ENCODE data around the gene SLC25A12.

SLC25A12 gene

GRCh38 chr2:171789956-171790355 is 104.1 kb downstream of the SLC25A12 start:
- H3K36me3 ChIP-seq (replicated peaks; ENCODE audit: low read depth, low read length): peaks cover 34% of the 10 kb centered on the region
- no peak overlapping the region for H3K9ac ChIP-seq (ENCODE audit: low read length)
- peaks cover 4% of the 10 kb centered on the region; the same call in 1 of the 2 replicates for H3K4me1 ChIP-seq (ENCODE audit: low read length)
- no peaks in the 10 kb centered on the region for H3K9me3 ChIP-seq (ENCODE audit: insufficient read depth, low read length)
- H3K79me2 ChIP-seq (ENCODE audit: low read length): no peaks in the 10 kb centered on the region
- no peak overlapping the region for H3K27ac ChIP-seq (ENCODE audit: low read length)
- no peaks in the 10 kb centered on the region for H4K20me1 ChIP-seq (ENCODE audit: insufficient read depth, low read length)
- no peak overlapping the region for H3K4me3 ChIP-seq (ENCODE audit: low read length)
- no peak for TF ChIP-seq EZH2phosphoT487 (IDR thresholded peaks at IDR 0.05; ENCODE audit: low read depth)
- H3K27me3 ChIP-seq (ENCODE audit: low read depth, low read length): no peaks in the 10 kb centered on the region
- H2AFZ ChIP-seq (ENCODE audit: low read depth, low read length): no peak overlapping the region
- H3K4me2 ChIP-seq (ENCODE audit: low read length): no peak overlapping the region

GRCh38 chr2:171788316-171788993 is 105.6 kb downstream of the SLC25A12 start:
- Histone ChIP-seq H3K9ac (ENCODE audit: low read length) (no peak overlapping the region), H4K20me1 (ENCODE audit: insufficient read depth, low read length) (no peaks in the 10 kb centered on the region), H3K9me3 (ENCODE audit: insufficient read depth, low read length) (no peaks in the 10 kb centered on the region), H3K4me2 (ENCODE audit: low read length) (no peak overlapping the region), H3K79me2 (ENCODE audit: low read length) (no peaks in the 10 kb centered on the region), H3K4me3 (ENCODE audit: low read length) (no peak overlapping the region), H3K36me3 (replicated peaks; ENCODE audit: low read depth, low read length) (peaks cover 49% of the 10 kb centered on the region), H3K27ac (ENCODE audit: low read length) (no peak overlapping the region), H2AFZ (ENCODE audit: low read depth, low read length) (no peak overlapping the region), H3K27me3 (ENCODE audit: low read depth, low read length) (no peaks in the 10 kb centered on the region), H3K4me1 (ENCODE audit: low read length) (0 out of 2 replicates have a peak, but pooled peaks cover 4% of the 10 kb centered on the region)
- no peak for TF ChIP-seq CTCF (IDR thresholded peaks at IDR 0.05; ENCODE audit: low read depth, low read length)
- no peak for TF ChIP-seq EZH2phosphoT487 (IDR thresholded peaks at IDR 0.05; ENCODE audit: low read depth)

GRCh38 chr2:171787333-171788072 is 106.5 kb downstream of the SLC25A12 start:
- TF ChIP-seq EZH2phosphoT487 (IDR thresholded peaks at IDR 0.05; ENCODE audit: low read depth): no peak
- TF ChIP-seq CTCF (IDR thresholded peaks at IDR 0.05; ENCODE audit: low read depth, low read length): no peak
- Histone ChIP-seq H3K9me3 (ENCODE audit: insufficient read depth, low read length) (no peaks in the 10 kb centered on the region), H4K20me1 (ENCODE audit: insufficient read depth, low read length) (no peaks in the 10 kb centered on the region), H3K4me3 (ENCODE audit: low read length) (no peak overlapping the region), H3K27me3 (ENCODE audit: low read depth, low read length) (no peaks in the 10 kb centered on the region), H3K36me3 (replicated peaks; ENCODE audit: low read depth, low read length) (peaks cover 50% of the 10 kb centered on the region), H3K27ac (ENCODE audit: low read length) (no peak overlapping the region), H2AFZ (ENCODE audit: low read depth, low read length) (no peak overlapping the region), H3K9ac (ENCODE audit: low read length) (no peak overlapping the region), H3K79me2 (ENCODE audit: low read length) (no peaks in the 10 kb centered on the region), H3K4me2 (ENCODE audit: low read length) (no peak overlapping the region), H3K4me1 (ENCODE audit: low read length) (0 out of 2 replicates have a peak, but pooled peaks cover 4% of the 10 kb centered on the region)

- no peaks in the 10 kb centered on the region for H3K79me2 ChIP-seq (ENCODE audit: low read length)
- TF ChIP-seq EZH2phosphoT487 (IDR thresholded peaks at IDR 0.05; ENCODE audit: low read depth) (no peak), CTCF (IDR thresholded peaks at IDR 0.05; ENCODE audit: low read depth, low read length) (no peak)
- no peaks in the 10 kb centered on the region for H3K27me3 ChIP-seq (ENCODE audit: low read depth, low read length)
- no peak overlapping the region for H3K4me2 ChIP-seq (ENCODE audit: low read length)
- no peak overlapping the region for H3K4me3 ChIP-seq (ENCODE audit: low read length)
- H3K27ac ChIP-seq (ENCODE audit: low read length): no peak overlapping the region
- no peaks in the 10 kb centered on the region for H4K20me1 ChIP-seq (ENCODE audit: insufficient read depth, low read length)
- no peaks in the 10 kb centered on the region for H3K9me3 ChIP-seq (ENCODE audit: insufficient read depth, low read length)
- H3K4me1 ChIP-seq (ENCODE audit: low read length): 0 out of 2 replicates have a peak, but pooled peaks cover 8% of the 10 kb centered on the region
- H3K36me3 ChIP-seq (replicated peaks; ENCODE audit: low read depth, low read length): peaks cover 47% of the 10 kb centered on the region
- no peak overlapping the region for H3K9ac ChIP-seq (ENCODE audit: low read length)
- H2AFZ ChIP-seq (ENCODE audit: low read depth, low read length): no peak overlapping the region
Observed at GRCh38 chr2:171785450-171785849, 108.6 kb downstream of the SLC25A12 start.

All from OCI-LY3 (cell line).